GM18909 (cell line): ENCODE measurements around the gene CDHR4.

ENCODE experiments used
- ATAC-seq: cut with Tn5 transposase; IDR thresholded peaks from one replicate; pipeline ENCODE4 v1.9.1; 2021; ENCODE audit warnings: mild to moderate bottlenecking; ENCODE audit not compliant: unreplicated experiment, poor library complexity

Gene CDHR4

DNA sequence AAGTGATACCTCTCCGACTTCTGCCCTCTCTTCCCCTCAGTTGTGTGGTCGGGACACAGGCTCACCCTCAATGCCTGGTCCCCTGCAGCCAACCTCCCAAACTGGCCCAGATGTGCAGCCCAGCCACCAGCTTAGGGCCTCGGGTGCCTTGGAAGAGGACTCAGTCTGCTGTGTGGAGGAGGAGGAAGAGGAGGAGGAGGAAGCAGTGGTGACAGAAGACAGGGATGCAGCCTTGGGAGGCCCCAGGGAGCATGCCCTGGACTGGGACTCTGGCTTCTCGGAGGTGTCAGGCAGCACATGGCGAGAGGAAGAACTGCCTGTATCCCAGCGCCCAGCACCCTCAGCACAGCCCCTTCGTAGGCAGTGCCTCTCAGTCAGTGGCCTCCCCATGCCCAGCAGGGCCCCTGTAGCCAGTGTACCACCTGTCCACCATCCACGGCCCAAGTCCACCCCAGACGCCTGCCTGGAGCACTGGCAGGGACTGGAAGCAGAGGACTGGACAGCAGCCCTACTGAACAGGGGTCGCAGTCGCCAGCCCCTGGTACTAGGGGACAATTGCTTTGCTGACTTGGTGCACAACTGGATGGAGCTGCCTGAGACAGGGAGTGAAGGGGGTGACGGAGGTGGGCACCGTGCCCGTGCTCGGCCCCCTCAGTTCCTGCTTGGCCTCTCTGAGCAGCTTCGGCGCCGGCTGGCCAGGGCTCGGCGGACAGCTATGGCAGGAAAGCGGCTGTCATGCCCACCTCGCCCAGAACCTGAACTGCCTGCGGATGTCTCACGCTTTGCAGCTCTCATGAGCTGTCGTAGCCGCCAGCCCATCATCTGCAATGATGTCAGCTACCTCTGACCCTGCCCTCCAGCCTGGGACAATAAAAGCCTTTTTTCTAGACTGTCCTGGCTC lies 4.7 kb upstream of the CDHR4 start:
- ATAC-seq: no peak

DNA sequence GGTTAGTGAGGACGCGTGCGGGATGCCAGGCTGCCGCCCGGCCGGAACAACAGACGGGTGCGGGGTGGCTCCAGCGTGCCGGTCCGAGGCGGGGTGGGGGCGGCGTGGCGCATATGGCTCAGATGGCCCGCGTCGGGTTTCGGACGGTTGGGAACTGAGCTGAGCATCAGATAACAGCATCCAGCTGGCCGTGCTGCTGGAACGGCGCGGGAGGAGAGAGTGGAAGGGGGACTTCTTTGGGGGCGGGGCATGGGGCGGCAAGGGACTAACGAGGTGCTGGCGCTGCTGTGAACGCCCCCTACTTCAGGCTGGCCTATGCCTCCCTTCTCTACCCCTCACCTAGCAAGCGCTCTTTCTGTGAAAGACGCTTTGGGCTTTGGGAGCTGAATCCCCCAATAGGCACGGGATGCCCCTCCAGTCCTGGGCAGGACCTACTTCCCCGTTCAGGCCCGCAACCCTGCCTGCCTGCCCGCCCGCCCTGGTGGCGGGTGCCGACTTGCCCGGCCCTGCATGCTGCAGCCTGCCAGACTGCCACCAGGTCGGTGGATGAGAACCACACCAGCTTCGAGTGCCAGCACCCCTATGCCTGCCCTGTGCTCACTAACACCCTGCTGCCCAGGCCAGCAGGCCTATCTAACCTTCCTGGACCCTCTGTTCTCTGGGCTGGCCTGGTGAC lies 3.9 kb upstream of the CDHR4 start:
- peak; percentile 12 for ATAC-seq

DNA sequence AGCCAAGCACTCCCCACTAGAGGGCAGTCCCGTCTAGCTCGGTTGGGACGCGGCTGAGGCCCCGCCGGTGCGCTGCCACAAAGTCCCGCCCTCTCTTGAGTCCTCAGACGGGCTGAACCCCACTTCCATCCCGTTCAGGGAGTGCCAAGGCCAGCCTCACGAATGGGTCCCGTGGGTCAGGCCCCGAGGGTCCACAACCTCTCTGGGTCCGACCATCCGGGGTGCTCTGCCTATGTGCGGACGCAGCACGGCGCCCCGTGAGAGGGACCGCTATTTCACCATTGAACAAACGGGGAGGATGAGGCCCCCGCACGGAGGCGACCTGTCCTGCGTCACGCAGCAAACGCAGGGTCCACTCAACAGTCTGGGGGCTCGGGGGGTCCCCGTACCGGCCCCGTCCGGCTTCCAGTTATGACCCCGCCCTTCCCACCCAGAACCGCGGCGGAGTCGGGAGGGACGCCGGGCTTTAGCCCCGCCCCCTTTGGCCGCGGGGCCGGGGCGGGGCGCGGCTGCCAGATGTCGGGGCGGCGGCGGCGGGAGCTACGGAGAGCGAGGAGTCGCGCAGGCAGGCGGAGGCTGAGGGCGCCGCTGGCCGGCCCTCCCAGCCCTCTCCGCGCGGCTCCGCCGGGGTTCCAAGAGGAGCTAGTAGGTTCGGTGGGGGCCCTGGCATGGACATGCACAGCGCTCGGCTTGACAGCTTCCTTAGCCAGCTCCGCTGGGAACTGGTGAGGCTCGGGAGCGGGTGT lies 3.2 kb upstream of the CDHR4 start, which contains the start of gene INKA1:
Gene INKA1 (plus strand): TSS at position 543 of the 746 bp plus-strand sequence. CDS start 132 bp downstream, at position 675.
- ATAC-seq: peak; percentile 64

DNA sequence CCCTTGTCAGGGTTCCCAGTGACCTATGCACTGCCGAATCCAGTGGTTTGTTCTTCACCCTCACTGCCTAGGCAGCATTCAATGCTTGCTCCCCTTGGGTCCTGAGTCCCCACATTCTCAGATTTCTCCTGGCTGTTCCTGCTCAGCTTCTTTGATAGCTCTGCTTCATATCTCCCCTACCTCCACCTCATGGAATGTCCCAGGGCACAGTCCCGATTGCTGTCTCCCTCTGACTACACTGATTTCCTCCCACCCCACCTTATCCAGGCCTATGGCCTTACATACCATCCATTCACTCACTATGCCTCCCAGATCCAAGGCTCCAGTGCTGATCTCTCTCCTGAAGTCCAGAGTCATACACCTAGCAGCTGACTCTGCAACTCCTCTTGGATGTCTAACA lies 1.5 kb upstream of the CDHR4 start:
- ATAC-seq: no peak

DNA sequence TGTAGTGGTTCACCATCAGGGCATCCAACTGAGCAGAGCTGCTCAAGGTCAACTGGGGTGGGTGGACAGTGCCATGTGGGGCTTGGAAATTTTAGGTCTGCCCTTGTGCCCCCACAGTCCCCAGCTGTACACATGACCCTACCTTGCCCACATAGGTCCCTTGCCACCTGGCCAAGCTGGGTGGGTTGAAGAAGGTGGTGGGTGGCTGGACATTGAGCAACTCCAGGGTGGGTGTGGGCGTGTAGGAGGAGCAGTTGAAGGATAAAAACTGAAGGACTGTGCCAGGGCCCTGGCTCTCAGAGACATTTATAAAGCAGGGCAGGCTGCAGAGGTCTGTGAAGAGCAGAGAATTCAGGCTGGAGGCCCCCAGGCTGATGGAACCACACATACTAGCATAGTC lies 568 bp downstream of the CDHR4 start:
- ATAC-seq: no peak

DNA sequence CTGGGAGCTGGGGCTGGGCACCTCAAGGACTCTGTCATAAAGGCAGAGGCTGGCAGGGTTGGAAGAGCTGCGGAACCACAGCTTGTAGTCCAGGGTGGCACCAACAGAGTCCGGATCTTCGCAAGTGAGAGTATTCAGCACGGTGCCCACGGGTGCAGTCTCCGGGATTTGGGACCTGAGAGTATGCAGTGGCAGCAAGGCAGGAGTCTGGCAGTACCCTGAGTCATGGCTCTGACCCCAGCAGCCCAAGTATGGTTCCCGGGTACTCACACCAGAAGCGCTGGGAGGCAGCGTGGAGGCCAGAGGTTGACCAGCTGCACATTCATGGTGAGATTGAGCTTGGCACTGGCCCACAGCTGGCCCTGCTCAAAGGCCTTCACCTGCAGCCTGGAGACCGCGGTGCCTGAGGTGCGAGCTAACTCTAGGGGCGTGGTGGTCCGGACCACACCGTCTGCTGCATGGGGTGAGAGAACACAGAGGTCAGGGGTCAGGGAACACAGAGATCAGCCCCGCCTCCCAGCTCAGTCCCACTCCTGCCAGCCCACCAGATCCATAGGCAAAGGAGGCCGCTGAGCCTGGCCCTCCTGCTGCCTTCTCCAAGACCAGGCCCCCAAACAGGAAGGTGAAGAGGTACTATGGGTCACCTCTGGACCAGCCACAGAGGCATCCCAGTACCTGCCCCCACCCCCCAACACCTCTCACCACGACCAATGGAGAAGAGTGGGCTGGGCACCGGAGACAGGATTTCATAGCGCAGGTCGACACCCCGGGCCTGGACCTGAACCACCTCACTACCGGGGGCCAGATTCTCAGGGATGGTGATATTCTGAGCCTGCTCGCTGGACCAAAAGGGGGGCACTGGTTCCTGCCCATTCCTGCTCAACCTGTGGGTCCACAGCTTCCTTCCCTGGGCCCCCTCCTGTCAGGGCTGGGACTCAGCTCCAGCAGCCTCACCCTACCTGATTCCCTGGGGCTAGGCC lies 4.5 kb downstream of the CDHR4 start:
- no peak for ATAC-seq

DNA sequence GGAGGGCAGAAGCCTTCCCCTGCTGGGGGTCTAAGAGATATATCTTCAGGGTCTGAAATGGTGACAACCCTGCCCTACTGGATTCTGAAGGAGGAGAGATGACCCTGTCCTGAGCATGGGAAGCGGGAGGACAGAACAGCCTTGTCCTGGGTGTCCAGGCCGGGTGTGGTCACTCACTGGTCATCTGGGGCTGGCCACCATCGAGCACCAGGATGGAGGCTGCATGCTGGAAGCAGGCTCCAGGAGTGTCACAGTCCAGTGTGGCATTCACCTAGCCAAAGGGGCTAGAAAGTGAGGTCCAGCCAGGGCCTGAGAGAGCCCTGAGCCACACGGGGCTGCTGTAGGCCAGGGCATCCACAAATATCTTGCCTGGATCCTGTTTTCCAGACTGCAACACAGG lies 5.2 kb downstream of the CDHR4 start:
- no peak for ATAC-seq

DNA sequence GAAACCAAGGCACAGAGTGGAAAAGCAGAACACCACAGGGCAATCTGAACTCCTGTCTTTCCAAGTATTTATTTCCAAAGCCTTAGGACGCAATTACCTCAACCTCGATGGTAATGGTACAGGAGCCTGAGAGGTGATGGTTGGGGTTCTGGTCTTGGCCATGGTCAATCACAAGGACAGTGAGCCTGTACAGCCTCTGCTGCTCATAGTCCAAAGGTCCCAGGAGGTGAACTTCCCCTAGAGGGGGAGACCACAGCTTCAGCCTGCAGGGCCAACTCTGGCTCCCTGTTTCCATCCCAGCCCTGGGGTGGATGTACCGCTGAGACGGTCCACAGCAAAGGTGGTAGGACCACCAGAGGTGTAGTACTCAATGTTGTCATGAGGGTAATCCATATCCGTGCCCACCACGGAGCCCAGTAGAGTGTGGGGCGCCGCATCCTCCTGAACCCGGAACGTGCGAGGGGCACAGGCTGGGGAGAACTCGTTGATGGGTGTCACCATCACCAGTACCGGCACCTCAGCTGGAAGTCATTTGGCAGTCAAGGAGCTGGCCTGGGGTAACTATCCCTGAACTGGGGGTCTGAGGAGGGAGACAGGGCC lies 6.1 kb downstream of the CDHR4 start:
- ATAC-seq: no peak

DNA sequence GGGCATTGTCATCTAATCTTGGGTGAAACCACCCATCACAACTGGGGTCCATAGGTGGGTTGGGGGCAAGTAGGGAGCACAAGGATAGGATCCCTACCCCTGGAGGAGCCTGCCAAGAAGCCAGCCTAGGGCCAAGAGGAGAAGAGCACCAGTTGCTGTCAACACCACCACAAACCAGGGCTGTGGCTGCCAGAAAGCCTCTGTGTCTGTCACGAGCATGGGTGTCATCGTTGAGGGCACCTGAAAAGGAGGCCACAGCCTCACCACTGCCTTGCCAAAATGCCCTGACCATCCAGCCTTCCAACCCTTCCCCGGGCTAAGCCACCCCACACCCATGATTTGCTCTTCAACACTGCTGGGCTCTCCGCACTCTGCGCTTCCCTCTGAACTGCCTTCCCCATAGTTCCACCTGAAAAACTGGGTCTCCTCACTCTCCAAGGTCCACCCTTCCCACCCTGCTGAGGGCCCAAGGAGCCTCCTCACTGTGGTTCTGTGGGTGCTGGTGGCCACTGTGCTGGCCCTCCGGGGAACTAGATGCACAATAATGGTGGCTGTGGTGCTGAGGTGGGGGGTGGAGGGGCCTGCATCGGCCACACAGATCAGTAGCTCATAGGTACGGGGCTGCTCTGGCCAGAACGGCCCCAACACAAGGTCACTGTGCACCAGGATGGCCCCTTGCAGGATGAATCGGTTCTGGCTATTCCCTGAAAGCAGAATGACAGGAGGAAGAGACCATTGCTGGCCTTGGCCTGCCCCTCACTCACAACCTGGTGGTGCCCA lies 7.1 kb downstream of the CDHR4 start:
- ATAC-seq: no peak

DNA sequence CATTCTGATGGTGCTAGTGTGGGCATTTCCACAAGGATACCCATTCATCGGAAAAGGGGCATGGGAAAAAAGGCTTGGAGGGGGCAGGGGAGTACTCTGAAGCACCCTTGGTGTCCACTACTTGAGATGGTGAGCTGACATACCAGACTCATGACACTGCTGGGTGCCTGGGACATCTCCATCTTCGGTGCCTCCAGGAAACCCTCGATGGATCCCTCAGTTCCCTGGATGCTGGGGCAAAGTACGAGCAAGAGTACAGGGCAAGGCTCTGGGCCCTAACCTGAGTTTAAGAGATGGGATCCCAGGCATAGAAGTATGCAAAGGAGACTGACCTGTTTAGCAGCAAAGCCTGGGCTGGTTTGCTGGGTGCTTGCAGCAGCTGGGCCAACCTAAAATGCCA lies 8.1 kb downstream of the CDHR4 start:
- no peak for ATAC-seq

DNA sequence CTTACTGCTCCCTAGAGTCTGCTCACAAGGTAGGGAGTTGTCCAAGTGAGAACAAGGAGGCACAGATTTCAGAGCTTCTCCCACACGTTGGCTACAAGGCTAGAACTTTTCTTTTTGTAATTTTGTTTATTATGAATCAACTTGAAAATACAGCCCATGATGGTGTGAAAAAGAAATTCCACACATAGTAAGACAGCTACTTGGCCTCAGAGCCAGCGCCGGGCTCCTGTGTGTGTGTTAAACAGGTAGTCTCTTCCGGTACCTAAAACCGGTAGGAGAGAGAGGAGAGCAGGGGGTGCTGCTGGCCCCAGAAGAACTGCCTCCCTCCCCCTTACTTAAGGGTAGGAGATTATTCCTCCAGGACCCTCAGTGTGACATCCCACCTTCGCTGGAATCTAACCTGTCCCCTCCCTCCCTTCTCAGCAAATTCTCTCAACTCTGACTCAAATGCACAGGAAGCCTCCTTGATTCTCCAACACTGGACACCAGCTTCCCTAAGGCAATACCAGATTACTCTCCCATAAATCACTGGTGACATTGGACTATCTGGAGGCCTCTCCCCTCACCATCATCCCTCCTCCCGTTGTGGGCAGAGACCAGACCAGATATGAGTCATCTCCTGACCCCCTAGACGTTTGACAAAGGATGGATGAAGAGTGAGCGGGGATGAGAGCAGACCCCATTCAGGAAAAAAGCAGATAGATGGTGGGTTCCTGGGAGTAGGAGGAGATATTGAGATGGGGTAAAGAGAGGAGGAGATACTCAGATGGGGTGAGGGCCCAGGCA lies 8.9 kb downstream of the CDHR4 start:
- ATAC-seq: no peak

DNA sequence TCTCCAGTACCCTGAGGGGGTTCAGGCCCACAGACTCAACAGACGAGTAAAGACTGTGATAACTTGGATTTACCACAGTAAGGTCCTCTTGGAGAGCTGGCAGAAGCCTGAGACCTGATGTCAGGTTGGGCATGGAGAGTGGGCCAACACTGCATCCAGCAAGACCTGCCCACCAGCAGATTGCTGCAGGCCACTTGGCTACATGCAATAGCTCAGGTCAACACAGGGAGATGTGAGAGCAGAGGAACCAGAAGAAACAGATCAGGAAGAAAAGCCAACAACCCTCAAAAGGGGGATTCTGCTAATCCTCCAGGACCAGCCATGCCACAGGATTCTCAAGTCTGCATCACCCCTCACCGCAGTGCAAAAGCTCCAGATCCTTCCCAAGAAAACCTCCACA lies 11.6 kb downstream of the CDHR4 start:
- no peak for ATAC-seq

DNA sequence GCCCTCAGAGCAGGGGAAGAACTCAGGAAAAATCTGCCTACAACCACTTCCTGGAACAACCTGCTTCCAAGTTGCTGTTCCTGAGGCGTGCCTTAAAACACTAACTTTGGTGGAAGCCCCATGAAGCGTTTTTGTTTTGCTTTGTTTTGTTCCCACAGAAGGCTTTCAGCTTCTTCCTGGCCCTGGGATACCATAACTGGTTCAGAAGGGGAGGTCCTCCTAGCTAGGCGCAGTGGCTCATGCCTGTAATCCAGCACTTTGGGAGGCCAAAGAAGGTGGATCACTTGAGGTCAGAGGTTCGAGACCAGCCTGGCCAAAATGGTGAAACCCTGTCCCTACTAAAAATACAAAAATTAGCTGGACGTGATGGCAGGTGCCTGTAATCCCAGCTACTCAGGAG lies 12.1 kb downstream of the CDHR4 start:
- ATAC-seq: no peak

DNA sequence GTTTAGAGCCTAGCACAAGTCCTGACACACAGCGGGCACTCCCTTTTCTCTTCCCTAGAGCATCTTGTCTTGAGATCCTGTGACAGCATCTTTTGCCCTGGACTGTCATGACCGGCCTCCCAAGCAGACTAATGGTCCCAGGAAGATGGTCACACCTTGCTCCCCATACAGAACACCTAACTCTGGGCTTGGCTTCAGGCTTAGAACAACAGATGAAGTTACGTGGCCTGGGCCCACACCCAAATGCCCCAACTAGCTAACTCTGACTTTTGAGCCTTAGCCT lies 12.6 kb downstream of the CDHR4 start:
- ATAC-seq: peak; percentile 2

DNA sequence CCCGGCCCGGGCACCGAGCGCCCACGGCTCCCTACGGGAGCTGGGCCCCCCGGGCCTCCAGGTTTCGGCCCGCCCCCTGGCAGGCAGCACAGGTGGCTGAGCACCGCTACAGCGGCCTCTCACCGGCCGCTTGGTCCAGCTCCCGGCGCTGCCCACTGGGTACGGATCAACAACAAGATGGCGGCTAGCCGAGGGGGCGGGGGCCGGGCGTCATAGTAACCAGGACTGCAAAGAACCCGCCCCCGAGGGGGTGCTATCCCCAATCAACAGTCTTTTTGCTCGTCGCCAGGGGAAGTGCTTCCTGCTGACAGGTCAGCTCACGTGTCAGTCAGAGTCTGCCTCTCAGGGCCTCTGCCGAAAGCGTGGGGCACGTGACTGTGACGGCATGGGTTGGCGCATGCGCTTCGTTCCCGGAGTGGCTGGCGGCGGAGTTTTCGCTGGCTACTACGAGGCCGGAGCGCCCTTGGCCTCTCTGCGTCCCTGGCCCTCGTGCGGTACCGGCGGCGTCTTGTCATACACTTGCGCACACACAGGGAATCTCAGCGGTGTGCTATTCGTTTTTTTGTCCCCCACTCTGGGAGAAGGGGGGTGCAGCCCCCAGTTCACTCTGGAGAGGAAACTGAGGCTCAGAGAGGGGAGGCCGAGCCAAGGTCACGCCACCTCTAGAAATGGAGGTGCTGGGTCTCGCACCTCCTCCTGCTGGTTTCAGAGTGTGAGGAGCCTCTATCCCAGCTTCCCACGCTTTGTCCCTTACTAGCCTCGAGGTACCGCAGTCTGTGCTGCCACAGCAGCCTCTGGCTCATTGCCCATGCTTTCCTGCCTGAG lies 13.1 kb downstream of the CDHR4 start, which contains the start of gene IP6K1:
Gene IP6K1 (minus strand): TSS at position 186 of the 825 bp plus-strand sequence. CDS start 38,502 bp downstream, outside the sequence.
- peak; percentile 97 for ATAC-seq

DNA sequence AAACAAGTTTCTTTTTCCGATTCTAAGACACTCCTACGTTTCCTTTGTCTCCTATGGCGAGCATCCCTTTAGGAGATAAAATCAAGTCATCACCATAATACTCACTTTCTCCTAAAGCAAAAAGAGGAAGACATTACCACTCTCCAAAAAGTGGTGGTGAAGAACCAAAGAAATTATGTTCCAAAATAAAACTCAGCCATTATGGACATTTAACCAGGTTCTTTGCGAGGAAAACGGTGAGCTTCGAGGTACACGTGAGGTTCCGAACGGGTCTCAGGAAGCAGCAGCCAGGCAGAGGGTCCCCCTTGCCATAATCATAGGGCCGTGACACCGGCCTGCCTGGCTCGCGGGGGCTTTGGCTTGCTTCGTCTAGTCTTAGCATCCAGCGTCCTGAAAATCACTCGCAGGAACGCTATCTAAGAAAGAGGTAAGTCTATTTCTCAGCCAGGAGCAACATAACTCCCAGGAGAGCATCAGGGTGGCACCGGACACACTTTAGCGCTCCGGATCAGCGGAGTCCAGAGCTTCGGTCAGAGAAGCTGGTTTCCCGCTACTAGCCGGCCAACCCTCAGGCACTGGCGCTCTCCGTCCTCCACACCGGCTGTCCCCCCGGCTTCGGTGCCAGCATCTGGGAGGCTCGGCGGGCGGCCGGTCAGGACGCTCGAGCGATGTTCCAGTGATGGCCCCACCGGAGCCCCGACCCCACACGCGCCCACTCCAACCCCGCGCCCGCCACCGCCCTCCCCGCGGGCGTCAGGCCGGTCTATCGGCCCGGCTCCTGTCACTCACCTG lies 13.9 kb downstream of the CDHR4 start:
- peak; percentile 55 for ATAC-seq
